Choroid plexus epithelial cell (primary cell): ENCODE measurements around the gene APOH.
"Not testable (repeated sequence)": the region's sequence is repeated elsewhere in the genome, so short reads cannot be mapped to it uniquely, and the experiment has no call there.

ENCODE experiments used
- DNase-seq: peaks from one replicate; pipeline ENCODE4 v3.0.0-alpha.2; 2010; ENCODE audit warnings: low read depth
- H3K4me3 ChIP-seq: 2 replicates; pipeline ENCODE4 v1.5.1; 2011; ENCODE audit warnings: low read depth, mild to moderate bottlenecking, control low read depth, low read length, moderate library complexity
- TF ChIP-seq, protein P1 (sequence below): conservative IDR thresholded peaks from 2 replicates; pipeline ENCODE4 v1.5.1; 2011; ENCODE audit warnings: low read depth, mild to moderate bottlenecking, control low read depth, inconsistent platforms, low read length, moderate library complexity

APOH gene

DNA sequence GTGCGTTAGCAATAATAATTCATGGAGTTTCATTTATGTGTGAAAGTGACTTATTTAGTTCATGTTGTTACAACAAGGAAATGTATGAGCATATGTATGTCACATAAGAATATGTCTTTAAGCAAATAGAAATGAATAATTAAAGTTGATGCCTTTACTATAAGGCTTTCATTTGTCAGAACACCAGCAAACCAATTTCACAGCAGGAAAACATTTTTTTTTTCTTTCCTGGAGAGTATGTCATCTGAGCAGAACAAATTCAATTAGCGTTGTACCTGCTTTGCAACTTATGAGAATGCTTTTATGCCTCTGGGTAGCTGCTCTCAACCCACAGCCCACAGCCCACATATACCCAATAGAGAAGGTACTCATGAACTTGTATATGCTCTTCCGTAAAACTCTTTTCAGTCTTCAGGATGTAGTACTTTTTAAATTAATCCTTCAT is 26.3 kb upstream of the APOH start:
- TF ChIP-seq, protein P1, sequence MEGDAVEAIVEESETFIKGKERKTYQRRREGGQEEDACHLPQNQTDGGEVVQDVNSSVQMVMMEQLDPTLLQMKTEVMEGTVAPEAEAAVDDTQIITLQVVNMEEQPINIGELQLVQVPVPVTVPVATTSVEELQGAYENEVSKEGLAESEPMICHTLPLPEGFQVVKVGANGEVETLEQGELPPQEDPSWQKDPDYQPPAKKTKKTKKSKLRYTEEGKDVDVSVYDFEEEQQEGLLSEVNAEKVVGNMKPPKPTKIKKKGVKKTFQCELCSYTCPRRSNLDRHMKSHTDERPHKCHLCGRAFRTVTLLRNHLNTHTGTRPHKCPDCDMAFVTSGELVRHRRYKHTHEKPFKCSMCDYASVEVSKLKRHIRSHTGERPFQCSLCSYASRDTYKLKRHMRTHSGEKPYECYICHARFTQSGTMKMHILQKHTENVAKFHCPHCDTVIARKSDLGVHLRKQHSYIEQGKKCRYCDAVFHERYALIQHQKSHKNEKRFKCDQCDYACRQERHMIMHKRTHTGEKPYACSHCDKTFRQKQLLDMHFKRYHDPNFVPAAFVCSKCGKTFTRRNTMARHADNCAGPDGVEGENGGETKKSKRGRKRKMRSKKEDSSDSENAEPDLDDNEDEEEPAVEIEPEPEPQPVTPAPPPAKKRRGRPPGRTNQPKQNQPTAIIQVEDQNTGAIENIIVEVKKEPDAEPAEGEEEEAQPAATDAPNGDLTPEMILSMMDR = no peak
- no peak overlapping the region for H3K4me3 ChIP-seq
- no peak for DNase-seq

DNA sequence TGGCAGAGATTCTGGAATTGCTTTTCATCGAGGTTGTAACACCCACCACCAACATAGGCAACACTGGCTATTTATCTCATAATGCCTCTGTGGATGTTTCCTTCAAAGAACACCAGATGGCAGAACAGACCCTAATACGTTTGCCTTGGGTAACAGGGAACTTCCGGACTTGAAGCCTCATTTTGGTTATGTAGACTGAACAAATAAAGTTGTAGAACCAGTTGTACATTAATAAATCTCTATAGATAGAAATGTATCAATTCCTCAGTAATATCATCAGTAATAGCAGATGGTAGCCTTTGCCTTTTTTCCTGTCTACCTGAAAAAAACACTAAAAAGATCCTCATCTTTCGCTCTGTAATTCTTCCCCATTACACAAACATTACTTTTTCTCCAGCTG is 25.9 kb upstream of the APOH start:
- TF ChIP-seq, protein P1 = peak; percentile 80
- peak; percentile 92 for DNase-seq
- no peak overlapping the region for H3K4me3 ChIP-seq

DNA sequence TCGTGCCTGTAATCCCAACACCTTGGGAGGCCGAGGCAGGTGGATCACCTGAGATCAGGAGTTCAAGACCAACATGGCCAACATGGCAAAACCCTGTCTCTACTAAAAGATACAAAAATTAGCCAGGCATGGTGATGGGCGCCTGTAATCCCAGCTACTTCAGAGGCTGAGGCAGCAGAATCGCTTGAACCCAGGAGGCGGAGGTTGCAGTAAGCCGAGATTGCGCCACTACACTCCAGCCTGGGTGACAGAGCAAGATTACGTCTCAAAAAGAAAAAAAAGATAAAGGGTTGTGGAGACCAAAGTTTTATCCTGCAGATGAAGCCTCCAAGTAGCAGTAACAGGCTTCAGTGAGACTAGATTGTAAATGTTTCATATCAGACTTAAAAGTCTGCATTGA is 24.2 kb upstream of the APOH start:
- not testable (repeated sequence) for DNase-seq, H3K4me3 ChIP-seq

DNA sequence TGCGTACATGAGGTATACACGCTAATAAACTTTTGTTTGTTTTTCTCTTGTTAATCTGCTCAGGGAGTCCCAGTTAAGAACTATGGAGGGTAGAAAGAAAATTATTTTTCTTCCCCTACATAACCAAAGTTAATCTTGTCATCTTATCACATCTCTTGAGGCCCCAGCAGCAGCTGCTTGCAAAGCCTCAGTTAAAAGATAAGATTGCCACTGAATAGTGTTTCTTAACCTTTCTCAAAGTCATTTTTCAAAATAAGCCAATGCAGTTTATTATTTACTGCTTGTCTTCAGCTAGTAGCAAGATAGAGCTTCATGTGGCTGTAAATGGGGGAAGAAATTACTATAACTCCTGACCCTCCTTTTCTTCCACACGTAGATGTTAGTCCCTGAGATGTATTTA is 21.5 kb upstream of the APOH start:
- TF ChIP-seq, protein P1 = no peak
- H3K4me3 ChIP-seq = no peak overlapping the region
- DNase-seq = no peak

DNA sequence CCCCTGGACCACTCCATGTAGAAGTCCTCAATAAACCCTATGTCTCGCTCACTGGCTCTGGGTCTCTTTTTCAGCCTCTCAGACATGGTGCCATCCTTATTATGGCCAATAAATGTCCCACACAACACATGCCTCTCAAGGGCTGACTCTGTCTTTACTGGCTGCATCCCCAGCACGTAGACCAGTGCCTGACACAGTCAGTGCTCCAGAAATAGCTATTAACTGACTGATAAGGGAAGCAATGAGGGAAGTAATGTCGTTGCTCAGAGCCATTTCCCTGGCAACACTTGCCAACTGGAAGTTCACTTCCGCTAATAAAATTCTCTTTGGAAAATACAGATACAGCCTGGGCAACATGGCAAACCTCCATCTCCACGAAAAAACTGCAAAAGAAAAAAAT is 19.1 kb upstream of the APOH start:
- TF ChIP-seq, protein P1 = no peak
- no peak overlapping the region for H3K4me3 ChIP-seq

DNA sequence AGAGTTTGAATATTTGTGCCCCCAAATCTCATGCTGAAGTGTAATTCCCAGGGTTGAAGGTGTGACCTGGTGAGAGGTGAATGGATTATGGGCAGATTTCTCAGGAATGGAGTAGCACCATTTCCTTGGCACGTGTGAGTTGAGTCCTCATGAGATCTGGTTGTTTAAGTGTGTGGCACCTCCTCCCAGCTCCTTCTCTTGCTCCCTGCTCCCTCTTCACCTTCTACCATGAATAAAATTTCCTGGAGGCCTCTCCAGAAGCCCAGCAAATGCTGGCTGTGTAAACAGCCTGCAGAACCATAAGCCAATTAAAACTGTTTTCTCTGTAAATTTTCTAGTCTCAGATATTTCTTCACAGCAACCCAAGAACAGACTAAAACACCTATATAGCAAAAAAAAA is 12.6 kb upstream of the APOH start:
- no peak for DNase-seq
- H3K4me3 ChIP-seq = no peak overlapping the region
- TF ChIP-seq, protein P1 = no peak

More for the DNA sequence above, 19.1 kb upstream of the APOH start:
- no peak for DNase-seq

DNA sequence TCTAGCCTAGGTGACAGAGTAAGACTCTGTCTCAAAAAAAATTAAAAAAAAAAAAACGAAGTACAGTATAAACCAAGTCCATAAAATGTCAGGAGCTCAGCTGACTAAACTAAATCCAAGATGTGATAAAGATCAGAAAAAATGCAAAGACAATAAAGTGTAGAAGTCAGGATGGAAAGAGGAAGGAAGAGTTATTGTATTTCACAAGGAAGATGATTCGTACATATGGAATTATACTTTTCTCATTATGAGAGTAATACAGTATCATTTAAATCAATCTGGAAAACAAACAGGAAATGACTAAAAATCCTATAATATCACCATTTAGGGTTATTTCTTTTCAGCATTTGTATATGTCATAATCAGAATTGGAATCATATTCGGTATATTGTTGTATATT is 11.4 kb upstream of the APOH start:
- no peak overlapping the region for H3K4me3 ChIP-seq
- no peak for DNase-seq
- TF ChIP-seq, protein P1 = no peak

DNA sequence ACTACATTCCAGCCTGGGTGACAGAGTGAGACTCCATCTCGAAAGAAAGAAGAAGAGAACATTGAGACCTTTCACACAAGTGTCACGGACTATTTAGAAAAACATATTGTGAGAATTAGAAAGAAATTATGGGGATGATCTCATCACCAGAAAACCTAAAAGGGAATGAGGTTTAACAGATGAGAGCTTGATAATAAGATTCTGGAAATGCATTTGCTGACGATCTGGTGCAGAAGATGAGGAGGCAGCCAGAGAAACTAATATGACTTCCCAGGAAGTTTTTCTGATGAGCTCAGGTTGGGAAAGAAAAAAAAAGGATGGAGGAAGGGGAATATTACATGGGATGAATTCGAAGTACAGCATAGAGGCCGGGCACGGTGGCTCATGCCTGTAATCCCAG is 10.8 kb upstream of the APOH start:
- no peak for DNase-seq
- TF ChIP-seq, protein P1 = no peak
- H3K4me3 ChIP-seq = no peak overlapping the region
